Right renal pelvis (tissue), 4 donors: Measurements from ENCODE around the gene FUNDC2. TPM values are rescaled to one million over a fixed set of nuclear protein-coding genes. Genes with fewer than 3 reads are reported as not detected.

Experiments
- DNase-seq, 4 donors: peaks; one replicate each; pipeline ENCODE4 v3.0.0-alpha.2; 2013; ENCODE audit warnings: low read depth in 4 of 4, low spot score in 3 of 4, missing footprints in 1 of 4
- polyA plus RNA-seq, 4 donors: library from polyadenylated mRNA; unstranded; fragments of 120-200 nt; gene quantifications; one replicate each; pipeline ENCODE4 v1.2.1, GENCODE V29; 2013; ENCODE audit not compliant: insufficient read length in 4 of 4

The FUNDC2 gene
- polyA plus RNA-seq, 4 donors = 111 to 121 (median 120) TPM

DNA sequence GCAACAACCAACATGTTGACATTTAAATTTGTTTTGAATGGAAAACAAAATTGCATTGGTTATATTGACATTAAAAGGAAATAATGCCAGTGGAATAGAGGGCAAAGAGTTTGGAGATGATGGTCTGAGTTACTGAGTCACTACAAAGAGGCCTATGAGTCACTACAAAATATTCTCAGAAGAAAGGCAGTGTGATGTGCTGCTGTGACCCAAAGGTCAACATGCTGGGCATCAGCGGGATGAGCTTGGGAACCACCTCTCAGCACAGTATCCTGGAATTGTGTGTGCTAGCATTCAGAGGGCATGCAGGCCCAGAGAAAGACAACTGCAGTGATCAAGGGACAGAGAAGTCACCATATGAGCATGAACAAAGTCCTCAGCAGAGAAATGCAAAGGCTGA is 41.5 kb downstream of the FUNDC2 start:
- DNase-seq = no peak

GRCh38 chrX:155069414-155069813 is 42.8 kb downstream of the FUNDC2 start:
- no peak for DNase-seq

DNA sequence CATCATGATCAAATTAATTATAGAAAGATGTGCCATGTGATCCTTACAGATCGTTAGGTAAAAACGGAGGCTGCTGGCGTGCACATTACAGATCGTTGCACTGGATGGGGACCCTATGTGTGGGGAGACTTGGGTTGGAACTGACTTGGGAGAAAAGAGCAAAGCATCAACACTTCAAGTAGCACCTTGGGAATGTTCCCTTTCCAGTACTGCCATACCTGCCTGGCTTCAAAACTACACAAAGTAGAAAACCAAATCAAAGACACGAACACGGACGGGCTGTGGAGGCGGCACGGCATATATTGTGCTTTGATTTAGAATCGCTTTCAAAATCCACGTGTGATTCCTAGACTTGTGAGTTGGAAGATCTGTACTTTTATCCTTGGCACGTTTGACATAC is 43.4 kb downstream of the FUNDC2 start:
- no peak for DNase-seq

GRCh38 chrX:155070663-155070974 is 44.0 kb downstream of the FUNDC2 start:
- DNase-seq = no peak

DNA sequence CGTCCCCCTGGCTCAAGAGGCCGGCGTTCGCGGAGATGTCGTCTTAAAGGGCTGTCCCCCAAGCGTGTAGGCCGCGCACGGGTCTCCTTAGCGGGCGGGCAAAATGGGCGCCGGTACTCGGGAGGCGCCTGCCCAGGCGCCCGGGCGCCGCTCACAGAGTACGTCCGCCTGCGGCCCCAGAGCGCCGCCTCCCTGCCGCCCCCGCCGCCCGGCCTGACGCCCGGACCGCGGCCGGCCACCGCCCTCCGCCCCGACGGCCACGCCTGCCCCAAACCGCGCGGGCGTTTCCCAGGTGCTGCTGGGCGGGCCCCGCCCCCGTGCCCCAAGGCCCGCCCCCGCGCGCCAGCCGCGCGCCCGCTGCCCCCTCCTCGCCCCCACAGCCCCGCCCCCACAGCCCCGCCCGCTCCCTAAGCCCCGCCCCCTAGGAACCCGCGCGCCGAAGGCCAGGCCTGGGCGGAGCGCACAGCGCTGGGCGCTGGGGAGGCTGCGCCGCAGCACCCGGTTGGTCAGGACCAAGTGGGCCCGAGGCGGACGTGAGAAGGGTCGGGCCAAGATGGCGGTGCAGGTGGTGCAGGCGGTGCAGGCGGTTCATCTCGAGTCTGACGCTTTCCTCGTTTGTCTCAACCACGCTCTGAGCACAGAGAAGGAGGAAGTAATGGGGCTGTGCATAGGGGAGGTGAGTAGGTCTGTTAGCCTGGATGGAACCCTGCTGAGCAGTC is 44.5 kb downstream of the FUNDC2 start, which contains the start of the genes BRCC3, CMC4 and MTCP1:
Gene BRCC3 (plus strand): TSS at position 534 of the 719 bp plus-strand sequence. CDS start 20 bp downstream, at position 554.
Gene CMC4 (minus strand): TSS at position 162 of the 719 bp plus-strand sequence. CDS start 7,113 bp downstream, outside the sequence.
Gene MTCP1 (minus strand): TSS at position 162 of the 719 bp plus-strand sequence. CDS start 5,126 bp downstream, outside the sequence.
- peak in 3 of 4 donors; percentile 39 to 60 (median 56) for DNase-seq

DNA sequence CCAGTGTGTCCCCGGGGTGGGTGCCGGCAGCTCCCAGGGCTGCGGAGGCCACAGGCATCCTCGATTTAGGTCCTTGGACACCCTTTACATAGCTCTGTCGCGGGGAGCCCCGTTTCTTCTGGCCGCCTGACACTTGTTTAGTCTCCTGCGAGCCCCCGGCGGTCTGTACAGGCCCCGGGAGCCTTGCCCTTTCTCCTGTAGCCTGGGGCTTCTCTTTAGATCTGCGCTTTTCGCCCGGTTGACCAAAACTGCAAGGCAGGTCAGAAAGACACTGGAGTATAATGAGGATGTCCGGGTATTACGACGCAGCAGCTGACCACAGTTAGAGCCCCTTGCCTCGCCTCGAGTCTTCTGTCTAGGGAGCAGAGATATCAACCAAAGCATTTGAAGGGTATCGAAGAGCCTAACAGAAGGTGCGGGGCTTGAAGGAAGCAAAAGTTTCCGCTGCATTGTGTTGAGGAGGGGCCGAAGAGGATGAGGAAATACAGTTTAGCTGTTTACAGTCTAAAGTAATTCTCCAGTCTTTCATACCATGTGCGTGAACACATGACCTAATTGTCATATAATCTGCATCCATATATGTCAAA is 45.1 kb downstream of the FUNDC2 start:
- no peak for DNase-seq

DNA sequence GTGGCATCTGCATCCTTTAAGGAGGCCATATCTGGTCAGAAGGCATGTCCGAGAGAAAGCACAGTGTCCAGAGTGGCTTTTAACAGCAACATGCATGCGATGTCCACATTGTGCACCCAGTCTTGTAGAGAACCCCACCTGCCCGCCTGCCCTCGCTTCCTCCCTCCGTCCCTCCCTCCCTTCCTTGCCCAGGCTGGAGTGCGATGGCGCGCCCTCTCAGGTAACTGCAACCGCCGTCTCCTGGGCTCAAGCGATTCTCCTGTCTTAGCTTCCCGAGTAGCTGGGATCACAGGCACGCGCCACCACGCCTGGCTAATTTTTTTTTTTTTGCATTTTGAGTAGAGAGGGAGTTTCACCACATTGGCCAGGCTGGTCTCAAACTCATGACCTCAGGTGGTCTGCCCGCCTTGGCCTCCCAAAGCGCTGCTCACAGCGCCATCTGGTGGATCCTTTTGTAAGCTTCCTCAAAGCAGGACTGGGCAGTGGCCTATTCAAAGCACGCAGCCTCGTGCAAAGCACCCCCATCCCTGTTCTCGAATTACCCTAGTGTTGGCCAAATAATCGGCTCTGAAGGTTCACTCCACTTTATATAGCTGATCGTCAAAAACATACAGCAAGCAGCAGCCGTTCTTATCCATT is 59.7 kb downstream of the FUNDC2 start:
- DNase-seq = no peak

- no peak for DNase-seq
Measured at GRCh38 chrX:155086961-155087735, 60.5 kb downstream of the FUNDC2 start.

DNA sequence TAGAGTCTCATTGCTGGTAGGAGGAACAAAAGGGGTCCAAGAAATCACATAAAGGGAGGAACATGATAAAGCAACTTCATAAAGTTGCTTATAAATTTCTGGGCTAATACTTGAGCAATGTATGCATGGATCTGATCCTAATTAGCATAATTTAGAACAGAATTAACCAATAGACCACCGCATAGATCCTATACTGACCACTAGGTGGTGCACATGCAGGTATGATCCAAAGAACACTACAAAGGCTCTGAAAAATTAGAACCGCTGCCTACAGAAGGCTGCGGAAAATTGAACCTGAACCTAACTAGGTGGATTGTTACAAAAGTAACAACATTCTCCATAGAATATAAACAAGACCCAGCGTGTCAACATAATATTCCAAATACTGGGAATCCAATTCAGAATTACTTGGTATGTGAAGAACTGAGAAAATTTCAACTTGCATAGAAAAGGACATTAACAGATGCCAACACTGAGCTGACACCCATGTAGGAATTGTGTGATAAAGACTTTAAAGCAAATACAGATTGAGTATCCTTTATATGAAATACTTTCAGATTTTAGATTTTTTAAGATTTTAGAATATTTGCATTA is 67.9 kb downstream of the FUNDC2 start:
- no peak for DNase-seq

- no peak for DNase-seq
Measured at GRCh38 chrX:155105919-155106318, 79.3 kb downstream of the FUNDC2 start.

- no peak for DNase-seq
Measured at GRCh38 chrX:155108427-155108826, 81.8 kb downstream of the FUNDC2 start.

Other genes with a start within 250 kb of the FUNDC2 start
- 10 to 100 TPM; 31.4 to 40.7 (median 34.2) TPM for gene MPP1, start 221.4 kb upstream of the FUNDC2 start, polyA plus RNA-seq
- not detected for gene SMIM9, start 192.2 kb upstream of the FUNDC2 start, polyA plus RNA-seq
- 10 to 100 TPM; 15.4 to 25.1 (median 19.2) TPM for gene F8A1, start 140.5 kb upstream of the FUNDC2 start, polyA plus RNA-seq
- gene F8, start 4.1 kb upstream of the FUNDC2 start, polyA plus RNA-seq = 10 to 100 TPM; 13.9 to 18.7 (median 16.0) TPM
- gene CMC4, start 44.3 kb downstream of the FUNDC2 start, polyA plus RNA-seq = 10 to 100 TPM in 3 of 4 donors, 1 to 10 TPM in 1; 8.6 to 10.7 (median 10.3) TPM
- 10 to 100 TPM; 19.9 to 27.5 (median 24.5) TPM for gene MTCP1, start 44.3 kb downstream of the FUNDC2 start, polyA plus RNA-seq
- gene BRCC3, start 44.7 kb downstream of the FUNDC2 start, polyA plus RNA-seq = 10 to 100 TPM; 27.1 to 31.2 (median 29.8) TPM
- 100 to 1,000 TPM in 3 of 4 donors, 10 to 100 TPM in 1; 81.3 to 112 (median 103) TPM for gene VBP1, start 189.6 kb downstream of the FUNDC2 start, polyA plus RNA-seq
- gene RAB39B, start 237.6 kb downstream of the FUNDC2 start, polyA plus RNA-seq = 1 to 10 TPM; 2.9 to 3.3 (median 3.2) TPM